Endothelial cell (in vitro differentiated cells): ENCODE measurements around the gene ARHGEF26. TPM values are rescaled to one million over a fixed set of nuclear protein-coding genes. Genes with fewer than 3 reads are reported as not detected.
A peak's percentile ranks its signal among the peaks of the same experiment; 100 is the strongest.

Source experiments
- DNase-seq: peaks from one replicate; pipeline ENCODE4 v3.0.0; 2021; ENCODE audit warnings: low spot score
- H3K27ac Mint-ChIP-seq: one replicate; pipeline ENCODE4 v1.8.0; 2021; ENCODE audit warnings: mixed read lengths, inconsistent platforms; ENCODE audit not compliant: unreplicated experiment
- H3K27me3 Mint-ChIP-seq: one replicate; pipeline ENCODE4 v1.8.0; 2021; ENCODE audit warnings: mild to moderate bottlenecking, moderate library complexity, mixed read lengths, inconsistent platforms; ENCODE audit not compliant: unreplicated experiment
- H3K36me3 Mint-ChIP-seq: one replicate; pipeline ENCODE4 v1.8.0; 2021; ENCODE audit warnings: mild to moderate bottlenecking, low read depth, mixed read lengths, inconsistent platforms; ENCODE audit not compliant: unreplicated experiment
- H3K4me1 Mint-ChIP-seq: one replicate; pipeline ENCODE4 v1.8.0; 2021; ENCODE audit warnings: mild to moderate bottlenecking, mixed read lengths, inconsistent platforms; ENCODE audit not compliant: unreplicated experiment
- H3K4me3 Mint-ChIP-seq: one replicate; pipeline ENCODE4 v1.8.0; 2021; ENCODE audit warnings: mild to moderate bottlenecking, mixed read lengths, inconsistent platforms; ENCODE audit not compliant: unreplicated experiment
- H3K9me3 Mint-ChIP-seq: one replicate; pipeline ENCODE4 v1.8.0; 2021; ENCODE audit warnings: mixed read lengths, inconsistent platforms; ENCODE audit not compliant: unreplicated experiment
- CTCF ChIP-seq: fragments of 200-600 bp; sonication (generic); IDR thresholded peaks from one replicate; pipeline ENCODE4 v1.5.0; 2021; ENCODE audit warnings: antibody characterized with exemption; ENCODE audit not compliant: unreplicated experiment
- long read RNA-seq: library from polyadenylated mRNA; unstranded; transcript quantifications from one replicate; pipeline ENCODE4 v2.0.0, GENCODE V29; 2020; ENCODE audit not compliant: unreplicated experiment
- total RNA-seq: library from RNA; stranded (reverse); fragmentation: NEBNext Ultra II Directional; extraction: Animal tissue kit (Norgen Biotek cat#: 25700); gene quantifications from one replicate; pipeline ENCODE4 v1.2.1, GENCODE V29; 2021; ENCODE audit not compliant: unreplicated experiment

Gene ARHGEF26
- 22.9 TPM for total RNA-seq
- long read RNA-seq, partial matches to known transcripts, result 0 of 5 reads
- long read RNA-seq, other reads (novel, unspliced or antisense), result 1 of 5 reads

- H3K9me3 Mint-ChIP-seq, result no peaks in the 10 kb centered on the region
- H3K4me1 Mint-ChIP-seq, result peaks cover 24% of the 10 kb centered on the region
- no peak within 1 kb of the TSS for H3K27ac Mint-ChIP-seq
- peak; percentile 86 for DNase-seq
- peak within 1 kb of the TSS; percentile 88 for H3K4me3 Mint-ChIP-seq
- H3K27me3 Mint-ChIP-seq, result peaks cover 8% of the 10 kb centered on the region
- TF ChIP-seq CTCF, result no peak
- H3K36me3 Mint-ChIP-seq, result no peaks in the 10 kb centered on the region
Measured at GRCh38 chr3:154120961-154121700, at the start of gene ARHGEF26. Gene ARHGEF26, plus strand, starts transcription at chr3:154121390. Its CDS starts 603 bp downstream, at chr3:154121993.

- DNase-seq, result no peak
- Mint-ChIP-seq H3K27me3 (no peaks in the 10 kb centered on the region), H3K9me3 (no peaks in the 10 kb centered on the region), H3K4me3 (no peak overlapping the region), H3K27ac (no peak overlapping the region), H3K36me3 (no peaks in the 10 kb centered on the region), H3K4me1 (no peaks in the 10 kb centered on the region)
- TF ChIP-seq CTCF, result no peak
Measured at GRCh38 chr3:154074966-154075365, 46.2 kb upstream of the ARHGEF26 start.

- Mint-ChIP-seq H3K4me3 (no peak overlapping the region), H3K36me3 (no peaks in the 10 kb centered on the region), H3K27me3 (no peaks in the 10 kb centered on the region), H3K27ac (no peak overlapping the region), H3K4me1 (no peaks in the 10 kb centered on the region), H3K9me3 (no peaks in the 10 kb centered on the region)
- TF ChIP-seq CTCF, result no peak
- DNase-seq, result no peak
Measured at GRCh38 chr3:154078672-154079071, 42.5 kb upstream of the ARHGEF26 start.

GRCh38 chr3:154081305-154081704, 39.9 kb upstream of the ARHGEF26 start:
- no peak for TF ChIP-seq CTCF
- Mint-ChIP-seq H3K4me1 (no peaks in the 10 kb centered on the region), H3K27me3 (no peaks in the 10 kb centered on the region), H3K27ac (no peak overlapping the region), H3K9me3 (no peaks in the 10 kb centered on the region), H3K4me3 (no peak overlapping the region), H3K36me3 (no peaks in the 10 kb centered on the region)
- DNase-seq, result no peak

- no peak overlapping the region for H3K27ac Mint-ChIP-seq
- H3K27me3 Mint-ChIP-seq, result peaks cover 4% of the 10 kb centered on the region
- H3K9me3 Mint-ChIP-seq, result no peaks in the 10 kb centered on the region
- TF ChIP-seq CTCF, result no peak
- no peak for DNase-seq
- H3K36me3 Mint-ChIP-seq, result no peaks in the 10 kb centered on the region
- peaks cover 3% of the 10 kb centered on the region for H3K4me1 Mint-ChIP-seq
- no peak overlapping the region for H3K4me3 Mint-ChIP-seq
Measured at GRCh38 chr3:154085071-154085470, 36.1 kb upstream of the ARHGEF26 start.
